ENCODE measurements around the gene TMEM184B. TPM values are rescaled to one million over a fixed set of nuclear protein-coding genes. Genes with fewer than 3 reads are reported as not detected.
"Not testable (repeated sequence)": the region's sequence is repeated elsewhere in the genome, so short reads cannot be mapped to it uniquely, and the experiment has no call there.

TMEM184B gene
- total RNA-seq, 4 donors from 2014 or later = 42.9 to 92.2 (median 74.5) TPM

GRCh38 chr22:38236786-38237185 is 36.0 kb downstream of the TMEM184B start:
- intact Hi-C loops (cut with DNase I) = no loop called here
- Histone ChIP-seq H3K4me3 (replicated peaks in 1 of 3) (no peak overlapping the region), H3K27me3 (no peaks in the 10 kb centered on the region), H3K4me1 (peaks cover 39 to 68% of the 10 kb centered on the region in 2 donors), H3K27ac (peak overlapping the region; percentile 38 to 77 (median 63)), H3K9me3 (no peaks in the 10 kb centered on the region), H3K36me3 (peaks cover 12 to 13% of the 10 kb centered on the region in 2 donors)
- WGBS, 2 donors = 42 to 45% methylated on average over 8 of the region's 8 CpGs
- TF ChIP-seq, protein P1, sequence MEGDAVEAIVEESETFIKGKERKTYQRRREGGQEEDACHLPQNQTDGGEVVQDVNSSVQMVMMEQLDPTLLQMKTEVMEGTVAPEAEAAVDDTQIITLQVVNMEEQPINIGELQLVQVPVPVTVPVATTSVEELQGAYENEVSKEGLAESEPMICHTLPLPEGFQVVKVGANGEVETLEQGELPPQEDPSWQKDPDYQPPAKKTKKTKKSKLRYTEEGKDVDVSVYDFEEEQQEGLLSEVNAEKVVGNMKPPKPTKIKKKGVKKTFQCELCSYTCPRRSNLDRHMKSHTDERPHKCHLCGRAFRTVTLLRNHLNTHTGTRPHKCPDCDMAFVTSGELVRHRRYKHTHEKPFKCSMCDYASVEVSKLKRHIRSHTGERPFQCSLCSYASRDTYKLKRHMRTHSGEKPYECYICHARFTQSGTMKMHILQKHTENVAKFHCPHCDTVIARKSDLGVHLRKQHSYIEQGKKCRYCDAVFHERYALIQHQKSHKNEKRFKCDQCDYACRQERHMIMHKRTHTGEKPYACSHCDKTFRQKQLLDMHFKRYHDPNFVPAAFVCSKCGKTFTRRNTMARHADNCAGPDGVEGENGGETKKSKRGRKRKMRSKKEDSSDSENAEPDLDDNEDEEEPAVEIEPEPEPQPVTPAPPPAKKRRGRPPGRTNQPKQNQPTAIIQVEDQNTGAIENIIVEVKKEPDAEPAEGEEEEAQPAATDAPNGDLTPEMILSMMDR (IDR thresholded peaks at IDR 0.05) = no peak
- no peak for TF ChIP-seq POLR2A (IDR thresholded peaks at IDR 0.05)
- peak; percentile 77 to 78 for DNase-seq

DNA sequence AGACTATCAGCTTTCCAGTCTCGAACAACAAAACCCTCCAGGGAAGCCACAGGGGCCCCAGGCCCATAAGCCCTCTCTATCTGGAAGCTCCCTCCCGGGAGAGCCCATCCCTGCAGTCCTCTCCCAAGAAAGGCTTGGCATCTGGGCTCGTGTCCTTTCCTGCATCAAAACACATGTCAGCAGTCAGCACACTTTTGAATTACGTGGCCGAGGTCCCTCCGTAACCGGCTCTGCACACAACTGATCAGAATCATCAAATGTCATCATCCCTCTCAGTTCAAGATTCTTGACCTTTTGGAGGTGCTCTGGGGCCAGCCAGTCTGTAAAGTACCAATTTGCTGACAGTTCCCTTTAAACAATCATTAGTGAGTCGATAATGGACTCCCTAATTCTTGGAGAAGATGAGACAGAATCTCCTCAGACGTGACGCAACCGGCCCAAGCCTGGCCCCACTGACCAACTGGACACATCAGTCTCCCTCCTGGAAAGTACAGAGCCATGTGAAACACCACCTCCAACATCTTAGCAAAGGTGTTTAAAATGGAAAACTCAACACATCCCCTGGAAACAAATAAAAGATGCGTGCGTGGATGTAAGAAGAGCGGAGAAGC is 37.5 kb downstream of the TMEM184B start:
- Histone ChIP-seq H3K36me3 (peaks cover 26 to 27% of the 10 kb centered on the region in 2 donors), H3K27me3 (no peaks in the 10 kb centered on the region), H3K27ac (peak overlapping the region in 1 of 3 donors; percentile 77), H3K4me1 (peaks cover 39 to 61% of the 10 kb centered on the region in 2 donors), H3K9me3 (no peaks in the 10 kb centered on the region), H3K4me3 (replicated peaks in 1 of 3) (no peak overlapping the region)
- 83 to 89% methylated on average over 13 to 14 of the region's 14 CpGs for WGBS, 2 donors
- TF ChIP-seq, protein P1 (IDR thresholded peaks at IDR 0.05) = no peak
- TF ChIP-seq POLR2A (IDR thresholded peaks at IDR 0.05) = no peak
- DNase-seq = no peak
- intact Hi-C loops (cut with DNase I) = no loop called here

GRCh38 chr22:38233856-38234255 is 39.0 kb downstream of the TMEM184B start:
- H3K27me3 ChIP-seq; intact Hi-C loops (cut with DNase I); H3K4me3 ChIP-seq (replicated peaks in 1 of 3); H3K27ac ChIP-seq; H3K9me3 ChIP-seq; DNase-seq: not testable (repeated sequence)
- peaks cover 27 to 34% of the 10 kb centered on the region in 2 donors for H3K36me3 ChIP-seq
- H3K4me1 ChIP-seq = peaks cover 27 to 52% of the 10 kb centered on the region in 2 donors
- 97 to 99% methylated on average over 10 of the region's 10 CpGs for WGBS, 2 donors

DNA sequence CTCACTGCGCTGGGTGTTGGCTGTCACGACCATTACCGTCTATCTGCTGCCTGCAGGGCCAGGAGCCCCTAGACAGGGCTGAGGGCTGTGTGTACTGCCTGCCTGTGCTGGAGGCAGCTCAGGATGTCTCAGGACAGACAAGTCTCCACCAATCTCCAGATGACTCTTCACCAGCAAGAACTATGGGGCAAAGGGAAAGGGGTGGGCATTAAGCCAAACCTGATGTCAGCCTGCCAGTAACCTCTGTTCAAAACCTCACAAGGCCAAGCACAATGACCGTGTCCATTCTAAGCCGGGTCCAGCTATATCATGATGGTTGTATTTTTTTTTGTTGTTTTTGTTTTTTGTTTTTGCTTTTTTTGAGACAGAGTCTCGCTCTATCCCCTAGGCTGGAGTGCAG is 39.4 kb downstream of the TMEM184B start:
- intact Hi-C loops (cut with DNase I) = no loop called here
- H3K4me1 ChIP-seq = peaks cover 22 to 52% of the 10 kb centered on the region in 2 donors
- TF ChIP-seq, protein P1 (IDR thresholded peaks at IDR 0.05) = no peak
- no peak for TF ChIP-seq POLR2A (IDR thresholded peaks at IDR 0.05)
- H3K4me3 ChIP-seq (replicated peaks in 1 of 3) = no peak overlapping the region
- H3K9me3 ChIP-seq = no peaks in the 10 kb centered on the region
- H3K27ac ChIP-seq = no peak overlapping the region
- 82 to 92% methylated on average over 3 to 6 of the region's 6 CpGs for WGBS, 2 donors
- H3K27me3 ChIP-seq = no peaks in the 10 kb centered on the region
- peaks cover 27 to 37% of the 10 kb centered on the region in 2 donors for H3K36me3 ChIP-seq
- no peak for DNase-seq

DNA sequence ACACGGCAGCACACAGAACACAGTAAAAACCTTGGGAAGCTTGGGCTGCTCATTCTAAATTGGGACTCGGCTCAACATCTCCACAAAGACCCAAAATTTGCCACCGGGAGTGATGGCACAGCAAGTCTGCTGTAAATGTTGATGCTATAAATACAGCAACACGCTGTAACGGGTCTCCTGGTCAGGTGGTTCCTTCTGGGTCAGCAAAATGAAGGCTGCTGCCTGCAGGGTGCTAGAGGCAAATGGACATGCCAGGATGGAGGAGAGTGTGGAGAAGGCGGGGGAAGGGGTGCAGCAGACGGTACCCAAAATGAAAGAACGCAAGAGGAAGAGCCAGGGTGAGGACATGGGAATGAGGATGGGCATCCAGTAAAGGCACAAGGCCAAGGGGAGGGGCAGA is 40.6 kb downstream of the TMEM184B start:
- H3K36me3 ChIP-seq = peaks cover 34 to 47% of the 10 kb centered on the region in 2 donors
- WGBS, 2 donors = 91% methylated on average over 8 of the region's 8 CpGs
- no peak overlapping the region for H3K4me3 ChIP-seq (replicated peaks in 1 of 3)
- no peak for DNase-seq
- intact Hi-C loops (cut with DNase I) = no loop called here
- H3K4me1 ChIP-seq = peaks cover 16 to 46% of the 10 kb centered on the region in 2 donors
- TF ChIP-seq, protein P1 (IDR thresholded peaks at IDR 0.05) = no peak
- no peak for TF ChIP-seq POLR2A (IDR thresholded peaks at IDR 0.05)
- H3K9me3 ChIP-seq = no peaks in the 10 kb centered on the region
- H3K27me3 ChIP-seq = no peaks in the 10 kb centered on the region
- H3K27ac ChIP-seq = no peak overlapping the region
